WTC11 (cell line): ENCODE data around the gene KRTAP5-3. TPM values are rescaled to one million over a fixed set of nuclear protein-coding genes. Genes with fewer than 3 reads are reported as not detected.

Experiments
- ATAC-seq: fragments of 200-7000 bp; cut with Tn5 transposase; 2 replicates; pipeline ENCODE4 v1.10.0; 2021; ENCODE audit warnings: mild to moderate bottlenecking, moderate library complexity
- CTCF ChIA-PET: fragments of 300-600 bp; sonication (Branson Sonifier 250); formaldehyde crosslinking; loops from one replicate; lab custom pipeline; 2021; ENCODE audit warnings: antibody characterized with exemption; lab: Charles Lee
- POLR2A ChIA-PET: fragments of 350-600 bp; sonication (Branson Sonifier 250); formaldehyde crosslinking; loops from one replicate; lab custom pipeline; 2021; ENCODE audit warnings: antibody characterized with exemption; lab: Charles Lee
- DNase-seq: peaks from one replicate; pipeline ENCODE4 v3.0.0; 2021; ENCODE audit warnings: low spot score
- H3K27ac Mint-ChIP-seq: 2 replicates; pipeline ENCODE4 v1.8.0; 2021; ENCODE audit warnings: mixed read lengths
- H3K27me3 Mint-ChIP-seq: 2 replicates; pipeline ENCODE4 v1.8.0; 2021; ENCODE audit warnings: low read depth, mild to moderate bottlenecking, moderate library complexity, mixed read lengths
- H3K36me3 Mint-ChIP-seq: 2 replicates; pipeline ENCODE4 v1.8.0; 2021; ENCODE audit warnings: mixed read lengths
- H3K4me1 Mint-ChIP-seq: 2 replicates; pipeline ENCODE4 v1.8.0; 2022; ENCODE audit warnings: mixed read lengths
- H3K4me3 Mint-ChIP-seq: 2 replicates; pipeline ENCODE4 v1.8.0; 2021; ENCODE audit warnings: mild to moderate bottlenecking, moderate library complexity, mixed read lengths
- H3K9me3 Mint-ChIP-seq: 2 replicates; pipeline ENCODE4 v1.8.0; 2021; ENCODE audit warnings: mixed read lengths
- CREB1 ChIP-seq: sonication (generic); formaldehyde crosslinking; IDR thresholded peaks from 2 replicates; pipeline ENCODE4 v1.8.0; 2023; ENCODE audit warnings: mild to moderate bottlenecking, missing genetic modification reagents
- FOXK1 ChIP-seq: sonication (generic); formaldehyde crosslinking; IDR thresholded peaks from 2 replicates; pipeline ENCODE4 v1.8.0; 2022; ENCODE audit warnings: mild to moderate bottlenecking, moderate library complexity, missing genetic modification reagents
- FOXP1 ChIP-seq: sonication (generic); formaldehyde crosslinking; IDR thresholded peaks from 2 replicates; pipeline ENCODE4 v1.8.0; 2022; ENCODE audit warnings: missing genetic modification reagents, mild to moderate bottlenecking, moderate library complexity, borderline replicate concordance
- GTF2I ChIP-seq: fragments of 250-450 bp; sonication (Bioruptor Pico); conservative IDR thresholded peaks from 2 replicates; pipeline ENCODE4 v1.4.0; 2021; ENCODE audit warnings: mild to moderate bottlenecking
- HMGA2 ChIP-seq: fragments of 250-450 bp; sonication (Bioruptor Pico); IDR thresholded peaks from 2 replicates; pipeline ENCODE4 v1.4.0; 2021; ENCODE audit warnings: mild to moderate bottlenecking, moderate library complexity
- IRF2 ChIP-seq: sonication (generic); formaldehyde crosslinking; IDR thresholded peaks from 2 replicates; pipeline ENCODE4 v1.8.0; 2022; ENCODE audit warnings: low read depth, missing genetic modification reagents, borderline replicate concordance
- MYBL2 ChIP-seq: sonication (generic); formaldehyde crosslinking; IDR thresholded peaks from 2 replicates; pipeline ENCODE4 v1.8.1; 2023; ENCODE audit warnings: mild to moderate bottlenecking, moderate library complexity, missing genetic modification reagents
- NFATC4 ChIP-seq: fragments of 250-450 bp; sonication (Bioruptor Pico); IDR thresholded peaks from 2 replicates; pipeline ENCODE4 v1.9.0; 2021; ENCODE audit warnings: mild to moderate bottlenecking
- NFE2L1 ChIP-seq: sonication (generic); formaldehyde crosslinking; IDR thresholded peaks from 2 replicates; pipeline ENCODE4 v1.8.1; 2023; ENCODE audit warnings: missing genetic modification reagents
- NR2C2 ChIP-seq: sonication (generic); formaldehyde crosslinking; IDR thresholded peaks from 2 replicates; pipeline ENCODE4 v1.8.0; 2022; ENCODE audit warnings: mild to moderate bottlenecking, missing genetic modification reagents
- RORB ChIP-seq: fragments of 250-450 bp; sonication (Bioruptor Pico); IDR thresholded peaks from 2 replicates; pipeline ENCODE4 v1.9.0; 2021; ENCODE audit warnings: mild to moderate bottlenecking
- SMAD3 ChIP-seq: sonication (generic); formaldehyde crosslinking; IDR thresholded peaks from 2 replicates; pipeline ENCODE4 v1.8.0; 2022; ENCODE audit warnings: missing genetic modification reagents, mild to moderate bottlenecking, borderline replicate concordance
- ZNF138 ChIP-seq: sonication (generic); formaldehyde crosslinking; conservative IDR thresholded peaks from 2 replicates; pipeline ENCODE4 v1.8.1; 2022; ENCODE audit warnings: mild to moderate bottlenecking, moderate library complexity, missing genetic modification reagents
- ZNF219 ChIP-seq: sonication (generic); formaldehyde crosslinking; IDR thresholded peaks from 2 replicates; pipeline ENCODE4 v1.8.0; 2023; ENCODE audit warnings: missing genetic modification reagents, mild to moderate bottlenecking, borderline replicate concordance
- ZNF263 ChIP-seq: sonication (generic); formaldehyde crosslinking; IDR thresholded peaks from 2 replicates; pipeline ENCODE4 v1.8.1; 2022; ENCODE audit warnings: low read depth, mild to moderate bottlenecking, moderate library complexity, missing genetic modification reagents
- ZNF396 ChIP-seq: fragments of 250-450 bp; sonication (Bioruptor Pico); IDR thresholded peaks from 2 replicates; pipeline ENCODE4 v1.8.0; 2021; ENCODE audit warnings: mild to moderate bottlenecking, moderate library complexity, borderline replicate concordance
- total RNA-seq: library from RNA; stranded (reverse); gene quantifications from 3 replicates; pipeline ENCODE4 v1.2.3, GENCODE V29; 2021
- TF ChIP-seq, protein P1 (sequence below): sonication (generic); formaldehyde crosslinking; IDR thresholded peaks from 2 replicates; pipeline ENCODE4 v1.8.1; 2022; ENCODE audit warnings: low read depth, missing genetic modification reagents, borderline replicate concordance
- TF ChIP-seq, protein P2 (sequence below): sonication (generic); formaldehyde crosslinking; IDR thresholded peaks from 2 replicates; pipeline ENCODE4 v1.8.1; 2022; ENCODE audit warnings: low read depth, mild to moderate bottlenecking, moderate library complexity, missing genetic modification reagents, borderline replicate concordance
- TF ChIP-seq, protein P3 (sequence below): sonication (generic); formaldehyde crosslinking; IDR thresholded peaks from 2 replicates; pipeline ENCODE4 v1.8.0; 2023; ENCODE audit warnings: missing genetic modification reagents
- TF ChIP-seq, protein P4 (sequence below): sonication (generic); formaldehyde crosslinking; IDR thresholded peaks from 2 replicates; pipeline ENCODE4 v1.8.0; 2022; ENCODE audit warnings: mild to moderate bottlenecking, missing genetic modification reagents
- TF ChIP-seq, protein P5 (sequence below): sonication (generic); formaldehyde crosslinking; IDR thresholded peaks from 2 replicates; pipeline ENCODE4 v1.8.0; 2023; ENCODE audit warnings: mild to moderate bottlenecking, missing genetic modification reagents
- TF ChIP-seq, protein P6 (sequence below): sonication (generic); formaldehyde crosslinking; IDR thresholded peaks from 2 replicates; pipeline ENCODE4 v1.8.0; 2022; ENCODE audit warnings: mild to moderate bottlenecking, missing genetic modification reagents
- TF ChIP-seq, protein P7 (sequence below): fragments of 250-450 bp; sonication (Bioruptor Pico); conservative IDR thresholded peaks from 2 replicates; pipeline ENCODE4 v1.9.0; 2021; ENCODE audit warnings: mild to moderate bottlenecking

KRTAP5-3 gene
- total RNA-seq, 1 experiment from 2014 or later: not detected

DNA sequence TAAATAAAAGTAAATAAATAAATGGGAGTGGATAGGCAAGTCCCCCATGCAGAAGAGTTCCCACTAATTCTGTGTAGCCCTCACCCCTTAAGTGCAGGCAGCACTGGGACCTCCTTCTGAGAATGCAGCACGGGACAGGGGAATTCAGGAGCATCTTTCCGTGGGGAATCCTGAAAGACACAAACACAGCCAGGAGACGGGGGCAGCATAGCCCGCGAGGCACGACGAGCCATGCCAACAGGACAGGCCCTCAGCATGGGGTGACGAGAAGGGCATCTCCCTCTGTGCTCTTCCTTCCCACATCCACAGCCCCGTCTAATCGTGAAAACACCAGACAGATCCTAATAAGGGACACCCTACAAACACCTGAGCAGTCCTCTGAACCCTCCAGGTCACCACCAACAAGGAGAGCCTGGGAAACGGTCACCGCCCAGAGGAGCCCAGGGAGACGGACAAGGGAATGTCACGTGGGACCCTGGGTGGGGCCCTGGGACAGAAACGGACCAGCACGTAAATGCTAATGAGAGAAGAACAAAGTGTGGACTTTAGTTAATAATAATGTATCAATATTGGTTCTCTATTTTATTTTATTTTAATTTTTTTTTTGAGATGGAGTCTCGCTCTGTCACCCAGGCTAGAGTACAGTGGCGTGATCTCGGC is 28.2 kb upstream of the KRTAP5-3 start (continued):
- TF ChIP-seq, protein P1, sequence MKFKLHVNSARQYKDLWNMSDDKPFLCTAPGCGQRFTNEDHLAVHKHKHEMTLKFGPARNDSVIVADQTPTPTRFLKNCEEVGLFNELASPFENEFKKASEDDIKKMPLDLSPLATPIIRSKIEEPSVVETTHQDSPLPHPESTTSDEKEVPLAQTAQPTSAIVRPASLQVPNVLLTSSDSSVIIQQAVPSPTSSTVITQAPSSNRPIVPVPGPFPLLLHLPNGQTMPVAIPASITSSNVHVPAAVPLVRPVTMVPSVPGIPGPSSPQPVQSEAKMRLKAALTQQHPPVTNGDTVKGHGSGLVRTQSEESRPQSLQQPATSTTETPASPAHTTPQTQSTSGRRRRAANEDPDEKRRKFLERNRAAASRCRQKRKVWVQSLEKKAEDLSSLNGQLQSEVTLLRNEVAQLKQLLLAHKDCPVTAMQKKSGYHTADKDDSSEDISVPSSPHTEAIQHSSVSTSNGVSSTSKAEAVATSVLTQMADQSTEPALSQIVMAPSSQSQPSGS (CRISPR knock-in tag): no peak
- no peak for TF ChIP-seq FOXP1 (CRISPR knock-in tag)
- TF ChIP-seq, protein P2, sequence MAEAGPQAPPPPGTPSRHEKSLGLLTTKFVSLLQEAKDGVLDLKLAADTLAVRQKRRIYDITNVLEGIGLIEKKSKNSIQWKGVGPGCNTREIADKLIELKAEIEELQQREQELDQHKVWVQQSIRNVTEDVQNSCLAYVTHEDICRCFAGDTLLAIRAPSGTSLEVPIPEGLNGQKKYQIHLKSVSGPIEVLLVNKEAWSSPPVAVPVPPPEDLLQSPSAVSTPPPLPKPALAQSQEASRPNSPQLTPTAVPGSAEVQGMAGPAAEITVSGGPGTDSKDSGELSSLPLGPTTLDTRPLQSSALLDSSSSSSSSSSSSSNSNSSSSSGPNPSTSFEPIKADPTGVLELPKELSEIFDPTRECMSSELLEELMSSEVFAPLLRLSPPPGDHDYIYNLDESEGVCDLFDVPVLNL (CRISPR knock-in tag): no peak
- TF ChIP-seq RORB (CRISPR knock-in tag): no peak

DNA sequence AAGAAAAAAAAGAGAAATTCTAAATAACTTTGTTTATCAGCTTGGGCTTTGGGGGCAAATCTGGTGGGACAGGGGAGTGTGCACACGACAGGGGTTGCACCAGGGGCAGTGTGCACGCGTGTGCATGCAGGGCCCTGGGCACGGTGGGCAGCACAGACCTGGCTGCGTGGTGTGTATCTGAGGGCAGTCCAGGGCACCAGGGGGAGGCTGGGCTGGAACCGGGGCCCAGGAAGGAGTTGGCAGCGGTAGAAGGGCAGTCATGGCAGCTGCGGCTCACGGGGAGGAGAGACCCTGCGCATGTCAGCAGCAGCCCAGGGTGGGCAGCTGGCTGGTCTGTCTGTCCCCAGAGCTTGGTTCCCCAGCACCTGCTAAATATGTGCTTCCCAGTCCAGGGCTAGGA is 25.6 kb upstream of the KRTAP5-3 start:
- H3K9me3 Mint-ChIP-seq: no peaks in the 10 kb centered on the region
- H3K4me3 Mint-ChIP-seq: no peak overlapping the region
- H3K4me1 Mint-ChIP-seq: peaks cover 8% of the 10 kb centered on the region
- ATAC-seq (no peak), DNase-seq (no peak)
- no peaks in the 10 kb centered on the region for H3K36me3 Mint-ChIP-seq
- H3K27ac Mint-ChIP-seq: no peak overlapping the region
- ChIA-PET CTCF (interaction anchor here (2.8 to 3.2 kb wide), 2 partner anchors 19 to 88 kb away, joined by 12 to 15 read pairs; no protein-coding TSS in a partner anchor), POLR2A (no interaction called here)
- peaks cover 42% of the 10 kb centered on the region for H3K27me3 Mint-ChIP-seq
- TF ChIP-seq ZNF396 (CRISPR knock-in tag) (no peak), GTF2I (CRISPR knock-in tag) (no peak), NR2C2 (no peak), ZNF263 (no peak), ZNF219 (CRISPR knock-in tag) (no peak)
- TF ChIP-seq, protein P3, sequence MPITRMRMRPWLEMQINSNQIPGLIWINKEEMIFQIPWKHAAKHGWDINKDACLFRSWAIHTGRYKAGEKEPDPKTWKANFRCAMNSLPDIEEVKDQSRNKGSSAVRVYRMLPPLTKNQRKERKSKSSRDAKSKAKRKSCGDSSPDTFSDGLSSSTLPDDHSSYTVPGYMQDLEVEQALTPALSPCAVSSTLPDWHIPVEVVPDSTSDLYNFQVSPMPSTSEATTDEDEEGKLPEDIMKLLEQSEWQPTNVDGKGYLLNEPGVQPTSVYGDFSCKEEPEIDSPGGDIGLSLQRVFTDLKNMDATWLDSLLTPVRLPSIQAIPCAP: no peak
- TF ChIP-seq, protein P4, sequence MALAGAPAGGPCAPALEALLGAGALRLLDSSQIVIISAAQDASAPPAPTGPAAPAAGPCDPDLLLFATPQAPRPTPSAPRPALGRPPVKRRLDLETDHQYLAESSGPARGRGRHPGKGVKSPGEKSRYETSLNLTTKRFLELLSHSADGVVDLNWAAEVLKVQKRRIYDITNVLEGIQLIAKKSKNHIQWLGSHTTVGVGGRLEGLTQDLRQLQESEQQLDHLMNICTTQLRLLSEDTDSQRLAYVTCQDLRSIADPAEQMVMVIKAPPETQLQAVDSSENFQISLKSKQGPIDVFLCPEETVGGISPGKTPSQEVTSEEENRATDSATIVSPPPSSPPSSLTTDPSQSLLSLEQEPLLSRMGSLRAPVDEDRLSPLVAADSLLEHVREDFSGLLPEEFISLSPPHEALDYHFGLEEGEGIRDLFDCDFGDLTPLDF: no peak
- TF ChIP-seq, protein P5, sequence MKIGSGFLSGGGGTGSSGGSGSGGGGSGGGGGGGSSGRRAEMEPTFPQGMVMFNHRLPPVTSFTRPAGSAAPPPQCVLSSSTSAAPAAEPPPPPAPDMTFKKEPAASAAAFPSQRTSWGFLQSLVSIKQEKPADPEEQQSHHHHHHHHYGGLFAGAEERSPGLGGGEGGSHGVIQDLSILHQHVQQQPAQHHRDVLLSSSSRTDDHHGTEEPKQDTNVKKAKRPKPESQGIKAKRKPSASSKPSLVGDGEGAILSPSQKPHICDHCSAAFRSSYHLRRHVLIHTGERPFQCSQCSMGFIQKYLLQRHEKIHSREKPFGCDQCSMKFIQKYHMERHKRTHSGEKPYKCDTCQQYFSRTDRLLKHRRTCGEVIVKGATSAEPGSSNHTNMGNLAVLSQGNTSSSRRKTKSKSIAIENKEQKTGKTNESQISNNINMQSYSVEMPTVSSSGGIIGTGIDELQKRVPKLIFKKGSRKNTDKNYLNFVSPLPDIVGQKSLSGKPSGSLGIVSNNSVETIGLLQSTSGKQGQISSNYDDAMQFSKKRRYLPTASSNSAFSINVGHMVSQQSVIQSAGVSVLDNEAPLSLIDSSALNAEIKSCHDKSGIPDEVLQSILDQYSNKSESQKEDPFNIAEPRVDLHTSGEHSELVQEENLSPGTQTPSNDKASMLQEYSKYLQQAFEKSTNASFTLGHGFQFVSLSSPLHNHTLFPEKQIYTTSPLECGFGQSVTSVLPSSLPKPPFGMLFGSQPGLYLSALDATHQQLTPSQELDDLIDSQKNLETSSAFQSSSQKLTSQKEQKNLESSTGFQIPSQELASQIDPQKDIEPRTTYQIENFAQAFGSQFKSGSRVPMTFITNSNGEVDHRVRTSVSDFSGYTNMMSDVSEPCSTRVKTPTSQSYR: no peak

DNA sequence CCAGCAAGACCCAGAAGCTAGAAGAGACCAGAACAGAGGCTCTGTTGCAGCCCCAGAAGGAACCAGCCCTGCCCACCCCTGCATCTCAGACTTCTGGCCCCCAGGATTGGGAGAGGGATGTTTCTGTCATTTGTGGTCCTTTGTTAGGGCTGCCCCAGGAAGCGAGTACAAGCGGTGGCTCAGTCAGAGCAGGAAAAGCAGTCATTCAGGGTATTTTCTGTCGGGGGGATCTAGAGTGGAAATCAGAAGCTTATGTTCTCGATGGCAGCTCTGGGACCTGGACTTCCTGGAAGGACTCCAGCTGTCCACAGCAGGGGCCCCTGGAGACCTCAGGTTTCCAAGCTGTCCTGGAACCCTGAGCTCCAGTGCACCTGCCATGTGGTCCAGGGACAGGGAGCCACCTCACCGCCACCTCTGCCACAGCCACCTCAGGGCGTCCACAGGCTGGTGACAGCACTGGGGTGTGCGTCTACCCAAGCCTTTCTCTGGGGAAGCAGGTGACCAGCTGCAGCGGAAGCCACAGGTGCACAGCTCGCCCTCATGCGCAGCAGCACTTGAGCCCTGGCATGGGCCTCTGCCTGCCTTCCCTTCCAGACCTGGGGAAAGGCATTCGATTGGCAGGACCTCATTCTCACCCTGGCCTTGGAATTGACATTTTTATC is 23.9 kb upstream of the KRTAP5-3 start:
- no peak for DNase-seq
- H3K4me3 Mint-ChIP-seq: no peak overlapping the region
- TF ChIP-seq FOXK1: no peak
- no peak for TF ChIP-seq NFATC4
- TF ChIP-seq, protein P6, sequence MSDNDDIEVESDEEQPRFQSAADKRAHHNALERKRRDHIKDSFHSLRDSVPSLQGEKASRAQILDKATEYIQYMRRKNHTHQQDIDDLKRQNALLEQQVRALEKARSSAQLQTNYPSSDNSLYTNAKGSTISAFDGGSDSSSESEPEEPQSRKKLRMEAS: no peak
- TF ChIP-seq SMAD3 (CRISPR knock-in tag): no peak
- TF ChIP-seq, protein P7, sequence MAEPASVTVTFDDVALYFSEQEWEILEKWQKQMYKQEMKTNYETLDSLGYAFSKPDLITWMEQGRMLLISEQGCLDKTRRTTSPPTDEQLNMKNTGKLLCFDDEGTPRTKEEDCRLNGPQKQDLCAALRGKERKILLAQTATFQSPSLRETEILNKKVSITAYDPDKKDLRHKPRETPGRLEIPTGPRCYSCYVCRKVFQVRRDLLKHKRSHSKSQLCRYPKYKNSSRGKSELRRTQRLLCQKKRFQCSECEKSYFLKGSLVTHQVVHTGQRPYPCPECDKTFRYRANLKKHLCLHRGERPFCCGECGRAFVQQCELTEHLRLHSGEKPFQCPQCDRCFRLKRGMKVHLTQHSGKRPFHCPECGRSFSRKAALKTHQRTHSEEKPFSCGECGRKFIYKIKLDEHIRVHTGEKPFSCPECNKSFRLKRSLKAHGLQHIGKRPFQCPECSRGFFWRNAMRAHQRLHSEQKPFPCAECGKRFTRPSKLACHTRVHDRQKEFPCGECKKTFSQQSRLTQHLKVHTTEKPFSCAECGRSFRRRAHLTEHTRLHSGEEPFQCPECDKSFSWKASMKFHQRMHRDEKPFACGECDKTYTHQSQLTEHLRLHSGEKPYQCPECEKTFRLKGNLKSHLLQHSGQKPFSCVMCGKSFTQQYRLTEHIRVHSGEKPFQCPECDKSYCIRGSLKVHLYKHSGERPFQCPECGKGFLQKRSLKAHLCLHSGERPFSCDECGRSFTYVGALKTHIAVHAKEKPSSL: no peak
- TF ChIP-seq IRF2 (CRISPR knock-in tag): no peak
- no peak for TF ChIP-seq CREB1
- no peak for TF ChIP-seq ZNF138 (CRISPR knock-in tag)
- TF ChIP-seq NFE2L1 (CRISPR knock-in tag): no peak
- TF ChIP-seq MYBL2 (CRISPR knock-in tag): no peak
- TF ChIP-seq HMGA2 (CRISPR knock-in tag): no peak
- TF ChIP-seq, all 79 proteins: peak for 0
- no peaks in the 10 kb centered on the region for H3K36me3 Mint-ChIP-seq
- peaks cover 9% of the 10 kb centered on the region for H3K4me1 Mint-ChIP-seq
- no peaks in the 10 kb centered on the region for H3K9me3 Mint-ChIP-seq
- ATAC-seq: no peak
- no peak overlapping the region for H3K27ac Mint-ChIP-seq
- POLR2A ChIA-PET: no interaction called here
- H3K27me3 Mint-ChIP-seq: peaks cover 47% of the 10 kb centered on the region
- CTCF ChIA-PET: interaction anchor here (0.5 to 5.1 kb wide), 6 partner anchors 7 to 181 kb away, joined by 3 to 45 read pairs (median 12); no protein-coding TSS in a partner anchor
